A549 treated with Mapracorat at 1 μM for 4 hours (cell line): ENCODE data around the gene HPS5. TPM values are rescaled to one million over a fixed set of nuclear protein-coding genes. Genes with fewer than 3 reads are reported as not detected.

Experiments used
- total RNA-seq: library from RNA; stranded (reverse); fragments of 200-300 nt; extraction: Qiagen RNA extraction; gene quantifications from 5 replicates; pipeline ENCODE4 v1.2.3, GENCODE V29; 2022

HPS5 gene, protein sequence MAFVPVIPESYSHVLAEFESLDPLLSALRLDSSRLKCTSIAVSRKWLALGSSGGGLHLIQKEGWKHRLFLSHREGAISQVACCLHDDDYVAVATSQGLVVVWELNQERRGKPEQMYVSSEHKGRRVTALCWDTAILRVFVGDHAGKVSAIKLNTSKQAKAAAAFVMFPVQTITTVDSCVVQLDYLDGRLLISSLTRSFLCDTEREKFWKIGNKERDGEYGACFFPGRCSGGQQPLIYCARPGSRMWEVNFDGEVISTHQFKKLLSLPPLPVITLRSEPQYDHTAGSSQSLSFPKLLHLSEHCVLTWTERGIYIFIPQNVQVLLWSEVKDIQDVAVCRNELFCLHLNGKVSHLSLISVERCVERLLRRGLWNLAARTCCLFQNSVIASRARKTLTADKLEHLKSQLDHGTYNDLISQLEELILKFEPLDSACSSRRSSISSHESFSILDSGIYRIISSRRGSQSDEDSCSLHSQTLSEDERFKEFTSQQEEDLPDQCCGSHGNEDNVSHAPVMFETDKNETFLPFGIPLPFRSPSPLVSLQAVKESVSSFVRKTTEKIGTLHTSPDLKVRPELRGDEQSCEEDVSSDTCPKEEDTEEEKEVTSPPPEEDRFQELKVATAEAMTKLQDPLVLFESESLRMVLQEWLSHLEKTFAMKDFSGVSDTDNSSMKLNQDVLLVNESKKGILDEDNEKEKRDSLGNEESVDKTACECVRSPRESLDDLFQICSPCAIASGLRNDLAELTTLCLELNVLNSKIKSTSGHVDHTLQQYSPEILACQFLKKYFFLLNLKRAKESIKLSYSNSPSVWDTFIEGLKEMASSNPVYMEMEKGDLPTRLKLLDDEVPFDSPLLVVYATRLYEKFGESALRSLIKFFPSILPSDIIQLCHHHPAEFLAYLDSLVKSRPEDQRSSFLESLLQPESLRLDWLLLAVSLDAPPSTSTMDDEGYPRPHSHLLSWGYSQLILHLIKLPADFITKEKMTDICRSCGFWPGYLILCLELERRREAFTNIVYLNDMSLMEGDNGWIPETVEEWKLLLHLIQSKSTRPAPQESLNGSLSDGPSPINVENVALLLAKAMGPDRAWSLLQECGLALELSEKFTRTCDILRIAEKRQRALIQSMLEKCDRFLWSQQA
- 12.6 to 15.0 TPM (median 13.7 TPM) in 5 replicates for total RNA-seq

DNA sequence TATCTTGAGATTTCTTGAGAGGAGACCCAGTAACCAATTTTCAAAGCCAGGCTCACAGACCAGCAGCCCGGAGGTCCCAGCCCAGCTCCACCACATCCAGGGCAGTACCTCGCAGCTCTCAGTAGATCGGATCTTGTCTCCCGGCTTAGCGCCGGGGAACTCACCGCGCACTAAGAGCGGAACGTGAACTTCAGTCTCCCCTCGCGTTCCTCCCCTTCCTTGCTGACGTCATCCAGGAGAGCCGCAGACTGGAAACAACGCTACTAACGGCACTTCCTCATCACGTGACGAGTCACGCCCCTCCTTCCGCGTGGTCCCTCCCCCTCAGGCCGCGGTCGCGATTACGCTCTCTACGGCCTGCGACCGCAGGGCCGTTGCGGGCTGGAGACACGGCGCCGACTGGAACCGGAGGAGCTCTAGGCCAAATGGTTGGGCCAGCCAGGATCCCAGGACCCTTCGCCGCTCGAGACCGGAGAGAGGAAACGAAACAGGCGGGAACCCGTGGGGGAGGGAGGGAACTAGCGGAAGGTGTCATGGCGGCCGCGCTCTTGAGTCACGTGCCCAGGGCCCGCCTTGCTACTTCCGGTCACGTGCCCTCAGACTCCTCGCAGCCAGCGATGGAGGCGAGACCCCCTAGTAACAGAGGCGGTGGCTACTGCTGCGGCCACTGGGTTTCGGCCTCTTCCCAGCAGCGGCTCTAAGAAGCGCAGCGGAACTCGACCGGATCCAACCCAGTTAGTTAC is at the start of gene HPS5, which contains the start of gene GTF2H1:
HPS5 (minus strand) TSS at position 172 of the 743 bp plus-strand sequence. CDS start 4,282 bp downstream, outside the sequence.
GTF2H1 (plus strand) TSS at position 599 of the 743 bp plus-strand sequence. CDS start 10,508 bp downstream, outside the sequence.

DNA sequence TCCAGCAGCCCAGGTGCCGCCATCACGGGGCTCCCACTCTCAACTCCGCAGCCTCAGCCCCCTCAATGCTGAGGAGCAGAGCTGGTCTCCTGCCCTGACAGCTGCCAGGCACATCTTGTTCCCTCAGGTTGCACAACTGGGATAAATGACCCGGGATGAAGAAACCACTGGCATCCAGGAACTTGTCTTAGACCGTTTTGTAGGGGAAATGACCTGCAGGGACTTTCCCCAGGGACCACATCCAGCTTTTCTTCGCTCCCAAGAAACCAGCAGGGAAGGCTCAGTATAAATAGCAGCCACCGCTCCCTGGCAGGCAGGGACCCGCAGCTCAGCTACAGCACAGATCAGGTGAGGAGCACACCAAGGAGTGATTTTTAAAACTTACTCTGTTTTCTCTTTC is 56.0 kb downstream of the HPS5 start, which contains the start of gene SAA1:
SAA1 (plus strand) TSS at position 316 of the 400 bp plus-strand sequence. CDS start 624 bp downstream, outside the sequence.

DNA sequence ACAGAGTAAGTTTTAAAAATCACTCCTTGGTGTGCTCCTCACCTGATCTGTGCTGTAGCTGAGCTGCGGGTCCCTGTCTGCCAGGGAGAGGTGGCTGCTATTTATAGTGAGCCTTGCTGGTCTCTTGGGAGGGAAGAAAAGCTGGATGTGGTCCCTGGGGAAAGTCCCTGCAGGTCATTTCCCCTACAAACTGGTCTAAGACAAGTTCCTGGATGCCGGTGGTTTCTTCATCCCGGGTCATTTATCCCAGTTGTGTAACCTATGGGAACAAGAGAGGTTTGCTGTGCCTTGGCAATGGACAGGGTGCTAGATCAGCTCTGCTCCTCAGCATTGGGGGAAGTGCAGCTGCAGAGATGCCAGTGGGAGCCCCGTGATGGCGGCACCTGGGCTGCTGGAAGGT is 73.4 kb downstream of the HPS5 start, which contains the start of gene SAA2:
SAA2 (minus strand) TSS at position 108 of the 400 bp plus-strand sequence. CDS start 657 bp downstream, outside the sequence.

DNA sequence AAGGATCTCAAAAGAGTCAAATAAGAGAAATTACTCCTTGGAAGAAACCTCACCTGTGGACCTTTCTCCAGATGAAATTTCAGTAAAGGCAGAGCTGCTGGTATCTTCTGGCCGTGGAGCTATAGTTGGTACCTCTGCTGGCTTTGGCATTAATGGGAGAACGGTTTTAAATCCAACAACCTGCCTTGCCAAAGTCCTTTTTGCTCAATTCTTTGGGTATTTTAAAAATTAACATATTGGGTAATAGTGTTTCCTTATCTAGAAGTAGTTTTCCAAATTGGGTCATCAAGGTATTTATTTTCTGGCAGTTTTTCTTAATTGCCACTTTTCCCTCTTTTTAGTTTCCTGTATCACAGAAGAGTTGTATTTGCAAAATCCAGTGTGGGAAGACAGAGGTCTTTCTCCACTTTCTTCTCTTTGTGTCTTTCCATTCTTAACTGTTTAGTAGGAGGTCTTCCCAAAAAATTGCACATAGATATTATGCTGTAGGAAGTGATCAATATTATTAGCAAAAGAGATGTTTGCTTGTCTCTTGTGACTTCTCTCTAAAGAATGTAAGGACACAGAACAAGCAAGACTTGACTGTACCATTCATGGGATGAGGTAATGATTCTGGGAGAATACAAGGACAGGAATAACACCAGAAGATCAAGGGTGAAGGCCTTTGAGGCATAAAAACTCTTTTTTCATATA is 85.1 kb downstream of the HPS5 start, which contains the start of gene SAA4:
SAA4 (minus strand) TSS at position 139 of the 693 bp plus-strand sequence. CDS start 876 bp downstream, outside the sequence.

Other genes with a start within 250 kb of the HPS5 start
- gene SAAL1, start 216.1 kb downstream of the HPS5 start, total RNA-seq = 35.4 to 42.5 TPM (median 37.7 TPM) in 5 replicates
- gene MRGPRX3, start 189.6 kb downstream of the HPS5 start, total RNA-seq = not detected in 5 replicates
- gene MRGPRX4, start 149.3 kb downstream of the HPS5 start, total RNA-seq = not detected in 5 replicates
- not detected in 5 replicates for gene SAA4, start 85.3 kb downstream of the HPS5 start, total RNA-seq
- gene SAA2, start 73.5 kb downstream of the HPS5 start, total RNA-seq = 0.26 TPM in 1 of 5 replicates, not detected in the others
- gene SAA1, start 55.9 kb downstream of the HPS5 start, total RNA-seq = 1.5 to 2.6 TPM (median 2.1 TPM) in 5 replicates
- 33.8 to 37.0 TPM (median 34.1 TPM) in 5 replicates for gene GTF2H1, start 427 bp upstream of the HPS5 start, total RNA-seq
- 2,496 to 3,702 TPM (median 2,983 TPM) in 5 replicates for gene LDHA, start 72.4 kb upstream of the HPS5 start, total RNA-seq
- 0.18 TPM in 1 of 5 replicates, not detected in the others for gene LDHC, start 90.2 kb upstream of the HPS5 start, total RNA-seq
- gene LDHAL6A, start 133.7 kb upstream of the HPS5 start, total RNA-seq = not detected in 5 replicates
- gene TSG101, start 204.8 kb upstream of the HPS5 start, total RNA-seq = 85.4 to 111 TPM (median 96.3 TPM) in 5 replicates